Muscle of back (tissue), 11 donors: ENCODE data around the gene CATSPER3. TPM values are rescaled to one million over a fixed set of nuclear protein-coding genes. Genes with fewer than 3 reads are reported as not detected.

Experiments
- DNase-seq, 3 donors: peaks; one replicate each; pipeline versions ENCODE4 v3.0.0 to v3.0.0-alpha.2; 2013
- polyA plus RNA-seq, 10 donors: library from polyadenylated mRNA; unstranded; fragments of 120-200 nt; gene quantifications; one replicate each; pipeline ENCODE4 v1.2.1, GENCODE V29; 2013; ENCODE audit not compliant: insufficient read length in 10 of 10

The CATSPER3 gene
- polyA plus RNA-seq, 10 donors: 0.24 to 1.2 (median 0.51) TPM

GRCh38 chr5:135060021-135060420 is 92.3 kb downstream of the CATSPER3 start:
- no peak for DNase-seq

- DNase-seq: no peak
Measured at GRCh38 chr5:135061001-135061400, 93.3 kb downstream of the CATSPER3 start.

Other genes starting within 250 kb of the CATSPER3 start
- 10 to 100 TPM; 44.1 to 58.9 (median 55.4) TPM for gene CAMLG, start 229.4 kb upstream of the CATSPER3 start, polyA plus RNA-seq
- gene DDX46, start 209.1 kb upstream of the CATSPER3 start, polyA plus RNA-seq: 10 to 100 TPM; 42.8 to 66.9 (median 54.8) TPM
- gene C5orf24, start 121.9 kb upstream of the CATSPER3 start, polyA plus RNA-seq: 10 to 100 TPM; 53.0 to 87.4 (median 70.8) TPM
- gene TXNDC15, start 93.5 kb upstream of the CATSPER3 start, polyA plus RNA-seq: 100 to 1,000 TPM in 1 of 10 donors, 10 to 100 TPM in 9; 65.3 to 110 (median 81.3) TPM
- 10 to 100 TPM in 3 of 10 donors, 1 to 10 TPM in 7; 6.5 to 13.8 (median 8.6) TPM for gene PCBD2, start 62.8 kb upstream of the CATSPER3 start, polyA plus RNA-seq
- gene PITX1, start 66.3 kb downstream of the CATSPER3 start, polyA plus RNA-seq: 10 to 100 TPM in 5 of 10 donors, 1 to 10 TPM in 5; 2.6 to 20.1 (median 9.2) TPM